ENCODE measurements around the gene BANP.
"Not testable (repeated sequence)": the region's sequence is repeated elsewhere in the genome, so short reads cannot be mapped to it uniquely, and the experiment has no call there.

The BANP gene

GRCh38 chr16:88089071-88089470 lies 137.8 kb downstream of the BANP start:
- DNase-seq = not testable (repeated sequence)

- DNase-seq = not testable (repeated sequence)
Measured at GRCh38 chr16:88089632-88090376, 138.6 kb downstream of the BANP start.

DNA sequence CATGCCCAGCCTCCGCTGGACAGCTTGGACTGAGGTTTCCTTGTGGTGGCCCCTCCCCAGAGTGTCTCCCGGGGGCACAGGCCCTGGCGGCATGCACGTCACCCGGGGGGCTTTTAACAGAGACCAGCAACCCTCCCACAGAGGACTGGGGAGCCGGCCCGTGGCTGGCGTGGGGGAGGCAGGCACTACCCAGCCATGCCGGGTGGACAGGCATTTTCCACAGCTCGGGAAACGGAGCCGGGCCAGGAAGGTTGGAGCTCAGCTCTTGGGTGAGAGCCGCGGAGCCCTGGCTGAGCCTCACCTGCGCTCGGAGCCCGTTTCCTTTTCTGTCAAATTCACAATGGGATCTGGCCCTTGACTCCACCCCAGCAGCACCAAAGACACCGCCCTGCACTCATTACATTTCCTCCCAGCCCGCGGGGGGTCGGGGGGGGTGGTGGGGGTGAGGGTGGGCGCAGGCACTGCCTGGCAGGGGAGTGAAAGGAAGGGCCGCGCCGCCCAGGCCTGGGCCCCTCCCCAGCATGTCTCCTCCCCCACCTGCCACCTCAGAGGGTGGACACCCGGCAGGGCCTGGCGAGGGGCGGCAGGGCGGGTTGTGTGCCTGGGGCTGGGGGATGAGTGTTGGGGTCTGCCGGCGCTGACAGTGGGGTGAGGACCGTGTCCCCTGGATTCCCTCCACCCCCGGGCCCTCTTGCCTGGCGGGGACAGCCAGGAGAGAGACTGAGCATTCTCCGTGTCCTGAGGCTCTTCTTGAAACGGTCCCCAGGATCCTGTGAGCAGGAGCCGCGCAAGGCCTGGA lies 139.3 kb downstream of the BANP start:
- DNase-seq = not testable (repeated sequence)

GRCh38 chr16:88091221-88091971 lies 140.2 kb downstream of the BANP start:
- DNase-seq = not testable (repeated sequence)

GRCh38 chr16:88091972-88092302 lies 140.7 kb downstream of the BANP start:
- not testable (repeated sequence) for DNase-seq

DNA sequence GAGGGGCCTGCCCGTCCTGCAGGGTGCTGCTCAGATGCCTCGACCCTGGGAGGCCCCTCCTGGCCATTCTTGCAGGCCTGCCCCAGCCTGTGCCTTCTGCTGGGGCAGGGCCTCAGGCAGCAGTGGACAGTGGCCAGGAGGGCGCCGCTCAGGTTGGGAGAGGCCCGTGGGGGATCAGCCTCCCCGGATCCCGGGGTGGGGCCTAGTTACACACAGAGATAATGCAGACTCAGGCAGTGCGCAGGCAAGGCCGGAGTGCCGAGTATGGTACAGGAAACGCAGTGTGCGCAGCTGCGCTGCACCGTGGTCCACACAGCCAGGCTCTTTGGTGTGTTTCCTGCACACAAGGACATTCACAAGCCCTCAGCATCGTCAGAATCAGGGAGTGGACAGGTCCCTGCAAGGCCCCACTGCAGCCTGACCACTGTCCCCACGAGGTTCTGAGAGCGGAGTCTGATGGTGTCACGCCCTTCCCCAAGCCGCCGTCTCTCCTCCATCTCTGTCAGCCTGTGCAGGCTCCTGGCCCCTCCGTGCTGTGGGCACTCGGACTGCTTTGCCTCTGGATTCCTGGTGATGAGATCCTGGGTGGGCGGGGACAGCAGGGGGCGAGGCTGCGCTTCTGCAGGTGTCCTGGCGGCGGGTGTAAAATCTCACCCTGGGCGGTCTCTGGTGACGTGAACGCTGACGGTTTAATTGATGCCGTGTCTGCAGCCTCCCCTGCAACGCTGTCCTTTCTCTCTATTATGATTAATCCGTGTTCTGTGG lies 141.7 kb downstream of the BANP start:
- not testable (repeated sequence) for DNase-seq

DNA sequence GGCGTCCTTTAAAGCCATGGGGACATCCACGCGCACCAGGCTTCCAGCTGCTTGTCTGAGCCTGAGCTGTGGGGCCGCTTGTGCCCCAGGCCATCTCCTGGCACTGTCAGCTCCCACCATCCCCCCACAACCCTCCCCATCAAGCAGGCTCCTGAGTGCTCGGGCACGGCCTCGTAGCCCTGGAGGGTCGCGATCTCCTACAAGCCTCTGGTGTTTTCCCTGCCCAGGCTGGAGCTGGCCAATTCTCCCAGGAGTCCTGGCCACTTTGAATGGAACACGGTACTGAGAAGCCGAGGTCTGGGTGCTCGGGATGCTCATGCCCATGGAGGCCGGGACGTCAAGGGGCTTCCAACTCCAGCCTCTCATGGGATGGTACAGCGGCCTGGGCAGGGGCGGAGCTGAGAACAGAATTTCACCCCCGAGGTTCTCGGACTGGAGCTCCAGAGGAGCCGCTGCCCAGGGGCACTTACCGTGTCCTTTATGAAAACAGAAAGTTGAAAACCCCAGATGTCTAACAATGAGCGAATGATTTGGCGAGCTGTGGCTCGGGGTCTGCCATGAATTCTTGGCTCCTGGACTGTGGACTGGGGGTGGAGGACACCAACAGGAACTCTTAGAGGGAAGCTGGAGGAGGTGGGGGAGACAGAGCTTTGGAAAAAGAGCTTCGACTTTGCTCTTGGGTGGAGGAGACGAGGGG lies 142.5 kb downstream of the BANP start:
- not testable (repeated sequence) for DNase-seq

GRCh38 chr16:88094253-88094575 lies 143.0 kb downstream of the BANP start:
- DNase-seq = not testable (repeated sequence)

DNA sequence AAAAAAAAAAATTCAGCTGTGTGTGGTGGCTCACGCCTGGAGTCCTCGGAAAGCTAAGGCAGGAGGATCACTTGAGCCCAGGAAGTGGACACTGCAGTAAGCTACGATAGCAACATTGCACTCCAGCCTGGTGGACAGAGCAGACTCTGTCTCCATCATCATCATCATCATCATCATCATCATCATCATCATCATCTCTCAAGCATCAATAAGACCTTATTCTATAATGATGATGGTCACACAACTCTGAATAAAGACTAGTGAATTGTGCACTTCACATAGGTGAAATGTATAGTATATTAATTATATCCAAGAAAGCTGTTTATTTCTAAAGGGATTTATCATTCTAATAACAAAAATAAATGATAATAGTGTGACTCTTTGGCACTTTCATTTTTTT lies 143.7 kb downstream of the BANP start:
- not testable (repeated sequence) for DNase-seq

DNA sequence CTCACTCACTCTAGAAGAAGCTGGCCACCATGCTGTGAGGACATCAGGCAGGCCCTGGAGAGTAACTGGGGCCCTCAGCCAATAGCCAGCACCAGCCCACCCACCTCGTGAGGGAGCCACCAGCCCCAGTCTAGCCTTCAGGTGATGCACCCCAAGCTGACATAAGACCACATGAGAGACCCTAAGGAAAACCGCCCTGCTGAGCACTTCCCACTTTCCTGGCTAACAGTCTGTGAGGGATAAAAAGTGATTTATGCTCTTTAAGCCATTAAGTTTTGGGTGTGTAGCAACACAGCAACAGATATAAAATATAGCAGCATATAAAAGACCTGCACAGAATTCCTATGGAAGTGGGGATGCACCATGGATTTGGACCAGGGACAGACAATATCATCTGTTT lies 145.4 kb downstream of the BANP start:
- DNase-seq = not testable (repeated sequence)

- not testable (repeated sequence) for DNase-seq
Measured at GRCh38 chr16:88098731-88099562, 147.7 kb downstream of the BANP start.

DNA sequence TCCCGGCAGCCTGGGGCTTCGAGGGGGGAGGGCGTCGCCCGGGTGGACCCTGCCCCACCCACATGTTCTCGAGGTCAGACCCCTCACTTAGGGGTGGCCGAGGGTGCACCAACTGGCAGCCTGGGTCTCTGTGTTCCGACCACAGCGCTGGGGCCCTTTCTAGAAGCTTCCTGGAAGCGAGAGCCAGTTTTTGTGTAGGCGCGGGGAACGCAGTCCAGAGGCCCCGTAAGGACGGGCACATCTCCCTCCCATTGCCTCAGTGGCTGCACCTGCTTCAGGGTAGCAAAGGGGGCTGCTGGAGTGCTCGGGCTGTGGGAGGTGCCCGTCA lies 148.3 kb downstream of the BANP start:
- DNase-seq = no peak

- not testable (repeated sequence) for DNase-seq
Measured at GRCh38 chr16:88099956-88100355, 148.7 kb downstream of the BANP start.

GRCh38 chr16:88100801-88101622 lies 149.8 kb downstream of the BANP start:
- not testable (repeated sequence) for DNase-seq

DNA sequence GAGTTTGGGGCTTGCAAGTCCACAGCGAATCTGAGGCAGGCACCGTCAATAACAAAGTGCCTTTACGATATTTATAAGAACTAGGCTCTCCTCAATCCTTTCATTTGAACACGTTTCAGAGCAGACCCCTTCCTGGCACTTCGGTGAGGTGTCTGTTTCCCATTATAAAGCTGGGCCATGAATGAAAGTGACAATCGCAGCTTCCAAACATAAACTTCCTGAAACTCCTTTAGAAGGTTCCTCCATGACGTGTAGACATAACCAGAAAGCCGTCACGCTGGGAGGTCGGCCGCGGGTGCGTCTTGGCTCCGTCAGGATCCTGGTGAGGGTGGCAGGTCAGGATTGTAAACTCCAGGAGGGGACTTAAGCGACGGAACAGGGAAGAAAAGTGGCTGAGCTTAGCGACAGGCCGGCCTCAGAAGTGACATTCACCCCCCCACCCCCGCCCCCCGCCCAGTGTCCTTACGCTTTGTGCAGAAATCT lies 150.4 kb downstream of the BANP start:
- DNase-seq = not testable (repeated sequence)

- no peak for DNase-seq
Measured at GRCh38 chr16:88102597-88102996, 151.4 kb downstream of the BANP start.

- DNase-seq = no peak
Measured at GRCh38 chr16:88103011-88103410, 151.8 kb downstream of the BANP start.

GRCh38 chr16:88103581-88104188 lies 152.5 kb downstream of the BANP start:
- DNase-seq = no peak

GRCh38 chr16:88104363-88104762 lies 153.1 kb downstream of the BANP start:
- not testable (repeated sequence) for DNase-seq

Measured in activated T-cell treated with anti-CD3 and anti-CD28 coated beads, Interleukin-2, amount 50 U/mL, for 48 hours (primary cell).